Left colon (tissue), 2 donors: Measurements from ENCODE around the gene WTAP. TPM values are rescaled to one million over a fixed set of nuclear protein-coding genes. Genes with fewer than 3 reads are reported as not detected.
"Not testable (repeated sequence)": the region's sequence is repeated elsewhere in the genome, so short reads cannot be mapped to it uniquely, and the experiment has no call there.

Source experiments
- ATAC-seq: fragments of 200-7000 bp; cut with Tn5 transposase; one replicate; pipeline ENCODE4 v1.9.1; 2020; ENCODE audit warnings: mild to moderate bottlenecking, moderate library complexity
- DNase-seq, 2 donors: peaks; one replicate each; pipeline ENCODE4 v3.0.0-alpha.2; 2020
- intact Hi-C, 2 donors: fragments of 100-400 bp; cut with DNase I in 1 of 2; cut with micrococcal nuclease in 1 of 2; formaldehyde crosslinking; loops; one replicate each; pipeline versions ENCODE4 v1.11.2 to v1.14.0; 2022; cut with DNase I, micrococcal nuclease
- long read RNA-seq: library from polyadenylated mRNA; unstranded; transcript quantifications from one replicate; pipeline ENCODE4 v2.0.0, GENCODE V29; 2021
- total RNA-seq, 2 donors: library from RNA; stranded (reverse); fragmentation: NEBNext Ultra II Directional; extraction: Animal tissue kit (Norgen Biotek cat#: 25700); gene quantifications; one replicate each; pipeline ENCODE4 v1.2.1, GENCODE V29; 2021
- donor health status: DM: no; HTN: no; CAD: no.
- donor health status: DM: yes; HTN: yes; CAD: no.

The WTAP gene
- 10 to 100 TPM; 73.4 to 79.3 TPM for total RNA-seq
- long read RNA-seq, transcript WTAP-206 (8 exons, 2,109 nt) = minor isoform, 6 of 56 reads
- long read RNA-seq, transcript WTAP-202 (8 exons, 3,656 nt) = minor isoform, 7 of 56 reads
- long read RNA-seq, transcript WTAP-201 (6 exons, 1,622 nt) = major isoform, 25 of 56 reads
- long read RNA-seq, partial matches to known transcripts = 12 of 56 reads
- long read RNA-seq, other reads (novel, unspliced or antisense) = 4 of 56 reads

GRCh38 chr6:159726918-159727716 is at the start of gene WTAP:
TSS of gene WTAP (plus strand) at chr6:159727506. CDS start at chr6:159736266, 8,760 bp downstream.
- intact Hi-C loops = loop anchor here in 1 of 2 donors (5.0 kb wide), 1 partner anchor 35 kb away; the partner anchor contains the start of gene SOD2
- ATAC-seq = peak; percentile 91

GRCh38 chr6:159677506-159678165 is 49.7 kb upstream of the WTAP start:
- intact Hi-C loops = no loop called here
- DNase-seq (no peak), ATAC-seq (no peak)

More at GRCh38 chr6:159726918-159727716, at the start of gene WTAP:
- DNase-seq = peak; percentile 97 to 98

GRCh38 chr6:159678574-159678973 is 48.7 kb upstream of the WTAP start:
- no peak for DNase-seq
- no peak for ATAC-seq
- intact Hi-C loops = no loop called here

- intact Hi-C loops = loop anchor here in 1 of 2 donors (10.0 kb wide), 1 partner anchor 105 kb away; the partner anchor contains the start of gene TCP1
- ATAC-seq = no peak
- no peak for DNase-seq
Measured at GRCh38 chr6:159679091-159680077, 47.9 kb upstream of the WTAP start.

- ATAC-seq (no peak), DNase-seq (no peak)
- intact Hi-C loops = loop anchor here in 1 of 2 donors (10.0 kb wide), 1 partner anchor 105 kb away; the partner anchor contains the start of gene TCP1
Measured at GRCh38 chr6:159680104-159680503, 47.2 kb upstream of the WTAP start.

GRCh38 chr6:159681191-159681880 is 46.0 kb upstream of the WTAP start:
- DNase-seq (no peak), ATAC-seq (no peak)
- intact Hi-C loops = loop anchor here in 1 of 2 donors (10.0 kb wide), 1 partner anchor 103 kb away; the partner anchor contains the start of gene TCP1

- intact Hi-C loops = loop anchor here in 1 of 2 donors (10.0 kb wide), 1 partner anchor 103 kb away; the partner anchor contains the start of gene TCP1
- ATAC-seq (no peak), DNase-seq (no peak)
Measured at GRCh38 chr6:159682295-159682694, 45.0 kb upstream of the WTAP start.

GRCh38 chr6:159682810-159683209 is 44.5 kb upstream of the WTAP start:
- DNase-seq = no peak
- intact Hi-C loops = loop anchor here in 1 of 2 donors (10.0 kb wide), 1 partner anchor 102 kb away; the partner anchor contains the start of gene TCP1
- no peak for ATAC-seq

- ATAC-seq (no peak), DNase-seq (no peak)
- intact Hi-C loops = loop anchor here in 1 of 2 donors (10.0 kb wide), 1 partner anchor 101 kb away; the partner anchor contains the start of gene TCP1
Measured at GRCh38 chr6:159684013-159684304, 43.3 kb upstream of the WTAP start.

GRCh38 chr6:159686040-159686439 is 41.3 kb upstream of the WTAP start:
- intact Hi-C loops = loop anchor here in 1 of 2 donors (10.0 kb wide), 1 partner anchor 99 kb away; the partner anchor contains the start of gene TCP1
- no peak for DNase-seq
- no peak for ATAC-seq

GRCh38 chr6:159686703-159687102 is 40.6 kb upstream of the WTAP start:
- intact Hi-C loops = loop anchor here in 1 of 2 donors (10.0 kb wide), 1 partner anchor 98 kb away; the partner anchor contains the start of gene TCP1
- no peak for ATAC-seq
- no peak for DNase-seq

- DNase-seq = no peak
- intact Hi-C loops = loop anchor here in 1 of 2 donors (10.0 kb wide), 1 partner anchor 97 kb away; the partner anchor contains the start of gene TCP1
- ATAC-seq = no peak
Measured at GRCh38 chr6:159687341-159687740, 40.0 kb upstream of the WTAP start.

- DNase-seq = no peak
- no peak for ATAC-seq
- intact Hi-C loops = loop anchor here in 1 of 2 donors (10.0 kb wide), 1 partner anchor 96 kb away; the partner anchor contains the start of gene TCP1
Measured at GRCh38 chr6:159688266-159688905, 38.9 kb upstream of the WTAP start.

- DNase-seq = no peak
- no peak for ATAC-seq
- intact Hi-C loops = loop anchor here in 1 of 2 donors (10.0 kb wide), 1 partner anchor 96 kb away; the partner anchor contains the start of gene TCP1
Measured at GRCh38 chr6:159689001-159689400, 38.3 kb upstream of the WTAP start.

GRCh38 chr6:159690135-159690534 is 37.2 kb upstream of the WTAP start:
- intact Hi-C loops = loop anchor here in 1 of 2 donors (5.0 kb wide), 1 partner anchor 37 kb away; the partner anchor contains the start of gene WTAP
- not testable (repeated sequence) for DNase-seq, ATAC-seq
